Measurements from ENCODE around the gene NPIPB13. TPM values are rescaled to one million over a fixed set of nuclear protein-coding genes. Genes with fewer than 3 reads are reported as not detected.
A peak's percentile ranks its signal among the peaks of the same experiment; 100 is the strongest.
"Not testable (repeated sequence)": the region's sequence is repeated elsewhere in the genome, so short reads cannot be mapped to it uniquely, and the experiment has no call there.

NPIPB13 gene
- 10 to 100 TPM in 1 of 2 donors, 1 to 10 TPM in 1; 6.5 to 14.0 TPM for total RNA-seq

- H3K27ac ChIP-seq; H3K27me3 ChIP-seq (replicated peaks; ENCODE audit: insufficient read depth); H3K4me1 ChIP-seq (ENCODE audit: control insufficient read depth in 1 of 2, low read depth in 2 of 2); H3K4me3 ChIP-seq; H3K9me3 ChIP-seq; ATAC-seq (ENCODE audit: insufficient number of reproducible peaks, low FRiP score, low read depth); H3K36me3 ChIP-seq; DNase-seq (ENCODE audit: low spot score): not testable (repeated sequence)
Measured at GRCh38 chr16:30248379-30248778, at the start of gene NPIPB13. Gene NPIPB13 (minus strand): TSS chr16:30248479. CDS start chr16:30245573, 2,906 bp downstream.

GRCh38 chr16:30282357-30282756 lies 34.1 kb upstream of the NPIPB13 start:
- not testable (repeated sequence) for ATAC-seq (ENCODE audit: insufficient number of reproducible peaks, low FRiP score, low read depth)

GRCh38 chr16:30278523-30278922 lies 30.2 kb upstream of the NPIPB13 start:
- H3K27ac ChIP-seq; H3K27me3 ChIP-seq (replicated peaks; ENCODE audit: insufficient read depth); DNase-seq (ENCODE audit: low spot score); ATAC-seq (ENCODE audit: insufficient number of reproducible peaks, low FRiP score, low read depth); H3K4me3 ChIP-seq; H3K36me3 ChIP-seq; H3K4me1 ChIP-seq (ENCODE audit: control insufficient read depth in 1 of 2, low read depth in 2 of 2); H3K9me3 ChIP-seq: not testable (repeated sequence)

More at GRCh38 chr16:30282357-30282756, 34.1 kb upstream of the NPIPB13 start:
- H3K4me1 ChIP-seq (ENCODE audit: control insufficient read depth in 1 of 2, low read depth in 2 of 2); H3K36me3 ChIP-seq; DNase-seq (ENCODE audit: low spot score); H3K27ac ChIP-seq; H3K9me3 ChIP-seq; H3K4me3 ChIP-seq; H3K27me3 ChIP-seq (replicated peaks; ENCODE audit: insufficient read depth): not testable (repeated sequence)

- ATAC-seq (ENCODE audit: insufficient number of reproducible peaks, low FRiP score, low read depth); H3K36me3 ChIP-seq; H3K4me3 ChIP-seq; H3K27ac ChIP-seq; H3K4me1 ChIP-seq (ENCODE audit: control insufficient read depth in 1 of 2, low read depth in 2 of 2); H3K27me3 ChIP-seq (replicated peaks; ENCODE audit: insufficient read depth); H3K9me3 ChIP-seq: not testable (repeated sequence)
- DNase-seq (ENCODE audit: low spot score) = peak; percentile 1
Measured at GRCh38 chr16:30217082-30217481, 31.2 kb downstream of the NPIPB13 start.

DNA sequence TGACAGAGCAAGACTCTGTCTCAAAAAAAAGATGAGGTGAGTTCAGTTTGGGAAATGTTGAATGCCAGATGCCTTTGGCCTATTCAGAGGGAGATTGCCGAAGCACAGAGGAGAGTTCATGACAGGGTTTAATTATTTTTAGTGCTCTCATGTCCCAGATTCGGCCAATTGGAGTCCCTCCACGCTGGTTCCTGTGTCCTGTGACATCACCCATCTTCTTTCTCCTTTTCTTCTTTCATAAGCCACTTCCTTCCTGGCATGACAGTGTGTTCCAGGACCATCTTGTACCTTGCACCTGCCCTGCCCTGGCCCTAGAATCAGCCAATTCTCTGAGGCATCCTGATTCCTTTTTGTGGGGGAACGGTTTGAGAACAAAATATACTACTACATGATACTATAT lies 36.9 kb downstream of the NPIPB13 start:
- ATAC-seq (ENCODE audit: insufficient number of reproducible peaks, low FRiP score, low read depth); H3K4me1 ChIP-seq (ENCODE audit: control insufficient read depth in 1 of 2, low read depth in 2 of 2): not testable (repeated sequence)

DNA sequence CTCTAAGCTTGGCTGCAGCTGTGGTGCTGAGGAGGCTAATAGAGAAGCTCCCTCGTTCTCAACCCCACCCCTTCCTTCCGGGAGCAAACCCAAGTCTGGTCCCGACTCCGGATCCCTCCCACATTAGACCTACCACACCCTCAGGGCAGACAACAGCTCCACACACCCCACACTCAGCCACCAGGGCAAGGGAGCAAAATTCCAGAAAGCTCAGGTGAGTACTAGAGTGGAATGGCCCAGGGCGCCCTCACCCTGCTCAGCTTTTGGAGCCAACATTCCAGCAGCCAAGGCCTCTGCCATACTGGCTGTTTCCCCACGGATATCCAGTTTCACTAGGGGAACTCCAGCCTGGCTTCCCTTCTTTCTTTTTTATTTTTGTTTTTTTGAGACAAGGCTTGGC lies 39.2 kb downstream of the NPIPB13 start:
- not testable (repeated sequence) for H3K4me3 ChIP-seq; DNase-seq (ENCODE audit: low spot score); ATAC-seq (ENCODE audit: insufficient number of reproducible peaks, low FRiP score, low read depth); H3K27ac ChIP-seq; H3K4me1 ChIP-seq (ENCODE audit: control insufficient read depth in 1 of 2, low read depth in 2 of 2); H3K27me3 ChIP-seq (replicated peaks; ENCODE audit: insufficient read depth); H3K36me3 ChIP-seq; H3K9me3 ChIP-seq

More for the DNA sequence above, 36.9 kb downstream of the NPIPB13 start:
- not testable (repeated sequence) for H3K4me3 ChIP-seq; H3K27me3 ChIP-seq (replicated peaks; ENCODE audit: insufficient read depth); H3K27ac ChIP-seq; H3K9me3 ChIP-seq; H3K36me3 ChIP-seq; DNase-seq (ENCODE audit: low spot score)

- H3K36me3 ChIP-seq = not testable (repeated sequence)
Measured at GRCh38 chr16:30207063-30207704, 41.1 kb downstream of the NPIPB13 start.

GRCh38 chr16:30206252-30206651 lies 42.0 kb downstream of the NPIPB13 start:
- DNase-seq (ENCODE audit: low spot score); H3K36me3 ChIP-seq; H3K27ac ChIP-seq; H3K9me3 ChIP-seq; H3K4me1 ChIP-seq (ENCODE audit: control insufficient read depth in 1 of 2, low read depth in 2 of 2); ATAC-seq (ENCODE audit: insufficient number of reproducible peaks, low FRiP score, low read depth); H3K27me3 ChIP-seq (replicated peaks; ENCODE audit: insufficient read depth): not testable (repeated sequence)
- H3K4me3 ChIP-seq = peak overlapping the region; percentile 69

More at GRCh38 chr16:30207063-30207704, 41.1 kb downstream of the NPIPB13 start:
- peak; percentile 1 for DNase-seq (ENCODE audit: low spot score)
- H3K27me3 ChIP-seq (replicated peaks; ENCODE audit: insufficient read depth); H3K4me1 ChIP-seq (ENCODE audit: control insufficient read depth in 1 of 2, low read depth in 2 of 2); ATAC-seq (ENCODE audit: insufficient number of reproducible peaks, low FRiP score, low read depth); H3K9me3 ChIP-seq; H3K4me3 ChIP-seq; H3K27ac ChIP-seq: not testable (repeated sequence)

DNA sequence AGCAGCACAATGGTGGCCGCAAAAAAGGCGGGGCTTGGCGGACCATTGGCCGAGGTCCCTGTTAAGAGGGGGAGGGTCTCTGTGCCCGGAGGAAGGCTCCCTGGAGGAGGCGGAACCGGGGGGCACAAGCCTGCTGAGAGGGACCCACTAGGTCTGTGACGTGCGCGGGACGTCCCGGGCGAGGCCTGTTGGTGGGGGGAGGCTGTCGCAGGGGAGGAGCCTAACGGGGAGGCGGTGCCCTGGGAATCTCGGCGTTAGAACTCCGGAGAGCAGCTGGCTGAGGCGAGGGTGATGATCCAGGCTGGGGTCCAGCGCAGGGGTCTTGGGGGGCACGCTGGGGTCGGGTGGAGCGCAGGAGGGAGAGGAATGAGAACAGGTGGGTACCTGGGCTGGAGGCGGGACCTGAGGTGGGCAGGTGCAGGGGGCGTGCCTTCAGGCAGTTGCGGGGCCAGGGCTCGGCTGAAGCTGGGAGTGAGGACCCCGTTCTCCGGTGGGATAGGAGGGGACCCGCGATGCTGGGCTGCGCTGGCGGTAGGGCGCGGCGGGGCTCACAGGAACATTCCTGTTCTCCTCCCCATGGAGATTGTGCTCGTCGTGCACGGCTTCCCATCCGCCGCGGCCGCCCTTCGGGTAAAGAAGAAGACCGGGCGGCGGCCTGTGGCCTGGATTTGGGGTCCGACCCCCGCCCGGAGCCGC lies 42.6 kb downstream of the NPIPB13 start:
- not testable (repeated sequence) for H3K27me3 ChIP-seq (replicated peaks; ENCODE audit: insufficient read depth); H3K36me3 ChIP-seq; H3K9me3 ChIP-seq; ATAC-seq (ENCODE audit: insufficient number of reproducible peaks, low FRiP score, low read depth); DNase-seq (ENCODE audit: low spot score); H3K27ac ChIP-seq; H3K4me1 ChIP-seq (ENCODE audit: control insufficient read depth in 1 of 2, low read depth in 2 of 2)
- peak overlapping the region; percentile 69 for H3K4me3 ChIP-seq

GRCh38 chr16:30199608-30200343 lies 48.5 kb downstream of the NPIPB13 start:
- H3K4me3 ChIP-seq; H3K36me3 ChIP-seq; DNase-seq (ENCODE audit: low spot score); H3K9me3 ChIP-seq; H3K4me1 ChIP-seq (ENCODE audit: control insufficient read depth in 1 of 2, low read depth in 2 of 2); H3K27me3 ChIP-seq (replicated peaks; ENCODE audit: insufficient read depth); H3K27ac ChIP-seq: not testable (repeated sequence)
- peak; percentile 38 for ATAC-seq (ENCODE audit: insufficient number of reproducible peaks, low FRiP score, low read depth)

DNA sequence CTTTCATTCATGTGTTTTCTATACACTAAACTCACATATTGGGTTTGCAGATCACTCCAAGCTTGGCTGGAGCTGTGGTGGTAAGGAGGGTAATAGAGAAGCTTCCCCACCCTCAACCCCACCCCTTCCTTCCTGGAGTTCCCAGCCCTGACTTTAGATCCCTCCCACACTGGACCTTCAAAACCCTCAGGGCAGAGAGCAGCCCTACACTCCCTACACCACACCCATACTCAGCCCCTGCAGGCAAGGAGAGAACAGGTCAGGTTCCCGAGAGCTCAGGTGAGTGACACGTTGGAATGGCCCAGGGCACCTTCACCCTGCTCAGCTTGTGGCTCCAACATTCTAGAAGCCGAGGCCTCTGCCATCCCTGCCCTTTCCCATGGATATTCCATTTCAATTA lies 49.2 kb downstream of the NPIPB13 start, which contains the start of gene SULT1A3:
SULT1A3 (plus strand) TSS at position 207 of the 400 bp plus-strand sequence. CDS start 1,474 bp downstream, outside the sequence.
- ATAC-seq (ENCODE audit: insufficient number of reproducible peaks, low FRiP score, low read depth); H3K9me3 ChIP-seq; H3K4me3 ChIP-seq; H3K36me3 ChIP-seq; H3K4me1 ChIP-seq (ENCODE audit: control insufficient read depth in 1 of 2, low read depth in 2 of 2); H3K27me3 ChIP-seq (replicated peaks; ENCODE audit: insufficient read depth); H3K27ac ChIP-seq; DNase-seq (ENCODE audit: low spot score): not testable (repeated sequence)
